RWPE2 (cell line): ENCODE measurements around the gene ATG3.

Experiments used
- ATAC-seq: fragments of 200-7000 bp; cut with Tn5 transposase; 3 replicates; pipeline ENCODE4 v1.9.1; 2021; ENCODE audit warnings: low read depth
- DNase-seq: peaks from one replicate; pipeline ENCODE4 v3.0.0-alpha.2; 2020; ENCODE audit warnings: low spot score
- H3K27ac ChIP-seq: fragments of 450-650 bp; 2 replicates; pipeline ENCODE4 v1.5.1; 2017; ENCODE audit warnings: mild to moderate bottlenecking; ENCODE audit not compliant: poor library complexity, severe bottlenecking
- H3K27me3 ChIP-seq: fragments of 250-450 bp; sonication (Bioruptor Pico); 2 replicates; pipeline ENCODE4 v1.5.1; 2021; ENCODE audit warnings: mild to moderate bottlenecking, moderate library complexity; ENCODE audit not compliant: insufficient read depth, poor library complexity, severe bottlenecking
- H3K36me3 ChIP-seq: fragments of 250-450 bp; sonication (Bioruptor Pico); 2 replicates; pipeline ENCODE4 v1.5.1; 2020; ENCODE audit warnings: low read depth, mild to moderate bottlenecking, moderate library complexity
- H3K4me1 ChIP-seq: fragments of 250-450 bp; sonication (Bioruptor Pico); 2 replicates; pipeline ENCODE4 v1.5.1; 2021; ENCODE audit warnings: mild to moderate bottlenecking, moderate library complexity; ENCODE audit not compliant: insufficient read depth, poor library complexity, severe bottlenecking
- H3K4me3 ChIP-seq: fragments of 250-450 bp; sonication (Bioruptor Pico); 2 replicates; pipeline ENCODE4 v1.5.1; 2021; ENCODE audit warnings: mild to moderate bottlenecking, moderate library complexity; ENCODE audit not compliant: severe bottlenecking
- H3K9me3 ChIP-seq: fragments of 250-450 bp; sonication (Bioruptor Pico); 2 replicates; pipeline ENCODE4 v1.5.1; 2021; ENCODE audit warnings: mild to moderate bottlenecking, moderate library complexity; ENCODE audit not compliant: severe bottlenecking
- TF ChIP-seq, protein P1 (sequence below): fragments of 450-650 bp; IDR thresholded peaks from one replicate; pipeline ENCODE4 v1.5.1; 2017; ENCODE audit warnings: mild to moderate bottlenecking, moderate library complexity; ENCODE audit not compliant: poor library complexity, severe bottlenecking

ATG3 gene

DNA sequence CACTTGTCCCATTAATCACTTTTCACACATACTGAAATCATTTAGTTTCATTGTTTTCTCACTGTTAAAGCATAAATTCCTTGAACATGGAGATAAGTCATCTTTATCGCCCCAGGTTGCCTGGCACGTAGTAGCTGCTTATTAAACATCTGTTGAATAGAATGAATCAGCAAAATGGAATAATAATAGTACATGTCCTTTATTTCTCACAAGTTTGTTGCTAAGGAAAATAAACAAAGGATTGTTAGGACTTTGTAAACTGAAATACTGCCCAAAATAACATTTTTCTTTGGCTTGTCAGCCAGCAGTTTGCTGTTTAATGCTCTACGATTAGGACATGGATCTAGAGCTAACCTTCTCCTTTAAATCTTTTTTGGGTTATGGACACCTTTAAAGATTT, 17.9 kb upstream of the ATG3 start:
- TF ChIP-seq, protein P1, sequence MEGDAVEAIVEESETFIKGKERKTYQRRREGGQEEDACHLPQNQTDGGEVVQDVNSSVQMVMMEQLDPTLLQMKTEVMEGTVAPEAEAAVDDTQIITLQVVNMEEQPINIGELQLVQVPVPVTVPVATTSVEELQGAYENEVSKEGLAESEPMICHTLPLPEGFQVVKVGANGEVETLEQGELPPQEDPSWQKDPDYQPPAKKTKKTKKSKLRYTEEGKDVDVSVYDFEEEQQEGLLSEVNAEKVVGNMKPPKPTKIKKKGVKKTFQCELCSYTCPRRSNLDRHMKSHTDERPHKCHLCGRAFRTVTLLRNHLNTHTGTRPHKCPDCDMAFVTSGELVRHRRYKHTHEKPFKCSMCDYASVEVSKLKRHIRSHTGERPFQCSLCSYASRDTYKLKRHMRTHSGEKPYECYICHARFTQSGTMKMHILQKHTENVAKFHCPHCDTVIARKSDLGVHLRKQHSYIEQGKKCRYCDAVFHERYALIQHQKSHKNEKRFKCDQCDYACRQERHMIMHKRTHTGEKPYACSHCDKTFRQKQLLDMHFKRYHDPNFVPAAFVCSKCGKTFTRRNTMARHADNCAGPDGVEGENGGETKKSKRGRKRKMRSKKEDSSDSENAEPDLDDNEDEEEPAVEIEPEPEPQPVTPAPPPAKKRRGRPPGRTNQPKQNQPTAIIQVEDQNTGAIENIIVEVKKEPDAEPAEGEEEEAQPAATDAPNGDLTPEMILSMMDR = no peak
- peaks cover 46% of the 10 kb centered on the region for H3K36me3 ChIP-seq
- ATAC-seq (no peak), DNase-seq (no peak)
- no peak overlapping the region for H3K27ac ChIP-seq
- H3K9me3 ChIP-seq = no peaks in the 10 kb centered on the region
- no peaks in the 10 kb centered on the region for H3K4me1 ChIP-seq
- no peak overlapping the region for H3K4me3 ChIP-seq
- H3K27me3 ChIP-seq = no peaks in the 10 kb centered on the region

DNA sequence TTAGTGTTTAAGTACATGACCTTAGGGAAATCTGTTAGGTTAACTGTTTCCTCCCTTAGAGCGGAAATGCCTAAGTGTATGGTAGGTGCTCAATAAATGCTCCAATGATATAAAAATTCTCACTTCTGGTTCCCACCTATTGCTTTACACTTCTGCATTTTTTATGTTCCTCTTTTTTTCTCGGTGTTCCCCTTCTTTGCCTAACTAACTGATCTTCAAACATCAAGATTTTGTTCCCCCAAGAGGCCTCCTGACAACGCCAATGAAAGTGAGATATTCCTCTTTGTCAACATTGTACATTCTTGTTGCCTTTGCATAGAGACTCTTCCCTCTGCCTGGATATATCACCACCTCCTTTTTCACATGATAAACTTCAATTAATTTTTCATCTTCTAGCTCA, 17.5 kb upstream of the ATG3 start:
- DNase-seq = no peak

GRCh38 chr3:112572701-112573100, 10.9 kb upstream of the ATG3 start:
- Histone ChIP-seq H3K4me1 (no peaks in the 10 kb centered on the region), H3K36me3 (peaks cover 51% of the 10 kb centered on the region), H3K27me3 (no peaks in the 10 kb centered on the region), H3K27ac (no peak overlapping the region), H3K4me3 (no peak overlapping the region), H3K9me3 (no peaks in the 10 kb centered on the region)
- ATAC-seq (no peak), DNase-seq (no peak)
- TF ChIP-seq, protein P1 = no peak

More for the DNA sequence above, 17.5 kb upstream of the ATG3 start:
- Histone ChIP-seq H3K36me3 (peaks cover 46% of the 10 kb centered on the region), H3K9me3 (no peaks in the 10 kb centered on the region), H3K27ac (no peak overlapping the region), H3K27me3 (no peaks in the 10 kb centered on the region), H3K4me1 (no peaks in the 10 kb centered on the region), H3K4me3 (no peak overlapping the region)
- TF ChIP-seq, protein P1 = no peak
- ATAC-seq = no peak

GRCh38 chr3:112569265-112569664, 7.5 kb upstream of the ATG3 start:
- TF ChIP-seq, protein P1 = no peak
- Histone ChIP-seq H3K27me3 (no peaks in the 10 kb centered on the region), H3K36me3 (peaks cover 40% of the 10 kb centered on the region)

GRCh38 chr3:112568642-112569041, 6.9 kb upstream of the ATG3 start:
- TF ChIP-seq, protein P1 = no peak
- peak; percentile 61 for ATAC-seq

More at GRCh38 chr3:112569265-112569664, 7.5 kb upstream of the ATG3 start:
- Histone ChIP-seq H3K4me1 (no peaks in the 10 kb centered on the region), H3K9me3 (no peaks in the 10 kb centered on the region), H3K27ac (no peak overlapping the region), H3K4me3 (no peak overlapping the region)
- DNase-seq (no peak), ATAC-seq (no peak)

More at GRCh38 chr3:112568642-112569041, 6.9 kb upstream of the ATG3 start:
- Histone ChIP-seq H3K9me3 (no peaks in the 10 kb centered on the region), H3K27ac (no peak overlapping the region), H3K4me3 (no peak overlapping the region), H3K4me1 (no peaks in the 10 kb centered on the region), H3K36me3 (peaks cover 38% of the 10 kb centered on the region), H3K27me3 (no peaks in the 10 kb centered on the region)
- no peak for DNase-seq
